HT1080 (cell line): ENCODE data around the gene HSBP1. TPM values are rescaled to one million over a fixed set of nuclear protein-coding genes. Genes with fewer than 3 reads are reported as not detected.

Experiments
- DNase-seq: peaks from one replicate; pipeline ENCODE4 v3.0.0-alpha.2; 2015; ENCODE audit warnings: low read depth
- polyA plus RNA-seq, 2 experiments: library from polyadenylated mRNA; depleted of rRNA; stranded (reverse); fragments of >200 nt; gene quantifications; 2 replicates each; pipeline ENCODE4 v1.2.3, GENCODE V29; 2015
- total RNA-seq: library from RNA; depleted of rRNA; stranded (reverse); fragments of >200 nt; shearing (Covaris generic); gene quantifications from 2 replicates; pipeline ENCODE4 v1.2.3, GENCODE V29; 2014; rRNA removed

HSBP1 gene
- 156 and 177 TPM in 2 replicates for total RNA-seq
- 23.9 and 70.8 TPM in 2 replicates for polyA plus RNA-seq (2015; cell fraction: cytosol; rRNA removed)
- polyA plus RNA-seq (2015; cell fraction: nucleus; rRNA removed): 19.0 and 27.4 TPM in 2 replicates

DNA sequence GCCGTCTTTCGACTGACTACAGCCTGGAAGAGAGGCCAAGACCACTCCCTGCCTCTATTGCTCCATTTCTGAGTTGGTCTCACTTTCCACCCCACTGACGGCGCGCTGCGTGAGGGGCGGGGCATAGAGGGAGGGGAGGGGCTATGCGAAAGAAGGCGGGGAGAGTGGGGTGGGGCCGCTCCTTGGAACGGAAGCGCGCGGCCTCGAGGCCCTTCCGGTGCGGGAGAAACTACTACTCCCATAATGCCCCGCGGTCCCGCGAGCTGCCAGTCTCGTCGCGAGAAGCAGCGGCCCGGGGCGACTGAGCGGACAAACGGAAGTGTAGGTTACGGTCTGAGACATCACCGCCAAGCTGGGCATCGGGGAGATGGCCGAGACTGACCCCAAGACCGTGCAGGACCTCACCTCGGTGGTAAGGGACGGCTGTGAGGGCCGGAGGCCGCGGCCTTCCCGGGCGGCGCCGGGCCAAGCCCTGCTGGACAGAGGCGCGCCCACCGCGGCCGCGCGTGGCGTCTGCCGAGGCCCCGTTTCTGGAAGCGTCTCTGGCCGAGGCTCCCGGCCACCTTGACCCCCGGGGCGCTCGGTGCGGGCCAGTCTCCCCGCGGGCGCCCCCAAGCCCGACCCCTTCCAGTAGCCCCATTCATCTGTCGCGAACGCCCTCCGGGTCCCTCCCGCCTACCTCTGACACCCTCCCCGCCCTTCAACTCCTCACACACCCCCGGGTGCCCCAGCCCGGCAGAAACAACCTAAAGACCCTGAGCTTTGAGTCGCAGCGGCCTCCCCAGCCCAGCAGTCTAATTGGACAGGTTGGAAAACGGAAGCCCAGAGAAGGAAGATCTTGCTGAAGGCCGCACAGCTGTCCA lies at the start of gene HSBP1:
TSS of gene HSBP1 (plus strand) at position 269 of the 863 bp plus-strand sequence. CDS start at position 368, 99 bp downstream.
- DNase-seq: peak; percentile 87

DNA sequence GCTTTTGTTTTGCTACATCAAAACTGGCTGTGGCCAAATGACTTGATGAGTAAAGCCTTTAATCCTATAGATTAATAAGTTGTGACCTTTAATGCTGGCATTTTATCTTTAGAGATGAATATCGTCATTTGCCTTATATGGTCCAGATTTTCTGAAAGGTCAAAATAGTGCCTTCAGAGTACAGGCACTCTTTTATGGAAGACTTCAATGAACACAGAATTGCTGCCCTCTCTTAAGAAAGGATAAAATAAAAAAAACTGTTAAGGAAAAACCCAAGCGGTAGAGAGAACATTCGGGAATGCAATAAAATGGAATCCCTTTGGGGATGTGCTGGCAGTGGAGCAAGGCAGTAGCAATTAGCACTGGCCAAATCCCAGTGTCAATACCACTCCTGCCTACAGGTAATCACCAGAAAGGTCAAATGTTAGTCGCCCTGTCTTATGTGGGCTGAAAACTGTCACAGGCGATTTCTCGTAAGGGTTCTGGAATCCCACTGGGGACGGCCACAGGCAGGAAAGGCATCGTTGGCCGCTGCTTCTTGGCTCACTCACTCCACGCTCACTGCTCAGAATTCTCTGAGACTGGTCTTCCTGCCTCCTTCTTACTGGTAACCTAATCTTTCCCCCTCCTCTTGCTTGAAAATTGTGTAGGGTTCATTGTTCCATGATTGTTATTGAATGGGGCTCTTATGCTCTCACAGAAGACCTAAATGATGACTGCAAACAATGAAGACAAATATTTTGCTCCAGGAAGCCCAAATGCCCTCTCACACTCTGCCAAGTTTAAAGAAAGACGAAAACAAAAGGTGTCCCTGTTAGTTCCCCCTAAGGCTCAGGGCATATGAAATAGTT lies 45.4 kb upstream of the HSBP1 start:
- DNase-seq: no peak

DNA sequence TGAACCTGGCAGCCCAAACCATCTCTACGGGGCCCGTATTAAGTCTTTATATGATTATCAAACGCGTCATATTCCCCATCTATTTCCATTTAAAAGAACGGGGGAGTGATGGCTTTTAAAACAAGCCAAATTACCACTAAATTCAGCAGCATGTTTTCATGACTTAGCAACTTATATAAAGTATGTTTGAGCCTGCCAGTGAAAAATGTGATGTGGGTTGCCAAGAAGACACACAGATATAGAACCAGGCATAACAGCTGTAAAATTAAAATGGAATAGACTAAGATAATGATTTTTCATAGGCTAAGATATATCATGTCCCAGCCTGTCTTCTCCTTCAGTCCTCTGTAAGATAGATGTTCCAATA lies 44.8 kb upstream of the HSBP1 start:
- no peak for DNase-seq

DNA sequence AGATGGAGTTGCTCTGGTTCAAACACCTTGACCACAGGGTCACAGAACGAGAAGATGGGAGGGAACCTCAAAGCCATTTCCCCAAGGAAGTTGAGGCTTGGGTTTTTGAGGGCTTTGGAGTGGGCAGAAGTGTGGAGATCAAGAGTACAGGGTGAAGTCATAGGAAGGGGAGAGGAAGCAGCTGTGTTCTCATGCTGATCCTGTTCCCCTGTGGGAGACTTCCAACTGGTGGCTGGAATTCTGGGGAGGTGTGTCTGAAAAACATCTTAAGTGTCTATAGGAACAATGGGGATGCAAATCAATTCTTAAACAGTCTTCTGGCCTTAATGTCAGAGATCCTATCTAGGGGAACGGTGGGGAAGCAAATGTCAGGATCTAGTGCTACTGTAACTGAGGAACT lies 38.8 kb upstream of the HSBP1 start:
- DNase-seq: no peak

DNA sequence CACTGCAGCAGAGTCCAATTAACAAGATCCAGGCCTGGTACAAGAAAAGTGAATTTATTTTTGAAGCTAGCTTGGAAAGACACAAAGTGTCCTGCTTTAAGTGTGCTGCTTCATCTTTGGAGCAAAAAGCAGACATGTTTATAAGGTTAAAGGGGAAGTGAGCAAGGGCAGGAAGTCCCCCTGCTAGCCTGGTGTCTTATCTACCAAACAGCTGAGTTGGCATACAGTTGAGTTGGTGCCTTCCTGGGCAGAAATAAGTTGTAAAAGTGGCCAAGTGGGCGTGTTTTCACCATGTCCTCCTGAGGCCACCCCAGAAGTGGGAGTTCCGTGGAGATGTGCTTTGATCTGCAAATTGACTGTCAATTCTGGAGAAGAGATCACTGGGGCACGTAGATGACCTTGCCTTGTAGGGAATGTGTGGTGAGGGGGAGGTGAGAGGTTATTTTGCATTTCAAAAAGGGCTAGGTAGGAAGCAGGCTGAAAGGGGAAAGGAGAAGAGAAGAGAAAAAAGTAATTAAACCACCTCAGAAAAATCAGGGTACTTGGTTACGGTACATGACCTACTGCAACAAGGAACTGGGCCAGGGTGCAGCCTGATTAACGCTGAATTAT lies 38.3 kb upstream of the HSBP1 start:
- DNase-seq: no peak

DNA sequence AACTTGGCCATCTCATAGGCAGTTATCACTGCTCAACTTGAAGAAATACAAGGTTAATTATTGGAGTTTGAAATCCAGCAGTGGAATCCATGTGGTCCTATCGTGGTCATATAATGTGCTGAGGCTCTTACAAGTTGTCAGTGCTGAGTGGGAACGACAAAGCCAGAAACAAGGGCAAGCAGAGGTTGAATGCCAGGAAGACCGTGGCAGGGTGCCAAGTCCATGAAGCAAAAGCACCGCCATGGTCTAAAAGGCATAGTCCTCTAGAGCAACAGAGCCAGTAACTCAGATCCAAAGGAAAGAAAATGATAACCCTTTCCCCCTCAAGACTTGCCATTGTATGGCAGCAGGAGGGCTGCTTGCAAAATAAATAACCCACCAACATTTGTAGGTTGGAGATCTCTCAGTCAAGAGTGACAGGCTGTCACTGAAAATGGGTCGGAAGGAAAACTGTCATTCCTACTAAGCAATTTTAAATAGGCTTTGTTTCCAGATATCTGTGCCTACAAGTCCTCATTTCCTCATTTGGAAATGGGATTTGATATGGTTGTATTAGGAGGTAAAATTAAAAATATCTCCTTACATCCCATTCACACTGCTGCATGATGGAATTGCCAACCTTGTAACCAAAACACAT lies 36.4 kb upstream of the HSBP1 start:
- DNase-seq: no peak

DNA sequence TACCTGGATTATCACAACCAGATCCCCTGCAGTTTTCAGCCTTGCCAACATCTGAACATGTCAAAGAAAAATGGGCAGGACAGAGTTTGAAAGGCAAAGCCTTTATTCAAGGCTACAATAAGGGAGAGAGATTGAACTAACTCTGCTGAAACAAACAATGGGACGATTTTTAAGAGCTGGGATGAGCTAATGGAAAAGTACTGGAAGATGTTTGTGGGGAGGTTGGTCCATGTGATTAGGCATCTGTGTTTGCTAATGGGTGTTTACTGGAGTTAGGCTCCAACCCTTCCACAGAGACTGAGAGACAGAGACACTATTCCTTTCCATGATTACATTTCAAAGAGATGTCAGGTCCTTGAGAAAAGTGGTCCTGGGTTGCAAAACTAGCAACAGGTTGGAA lies 35.0 kb upstream of the HSBP1 start:
- DNase-seq: no peak

DNA sequence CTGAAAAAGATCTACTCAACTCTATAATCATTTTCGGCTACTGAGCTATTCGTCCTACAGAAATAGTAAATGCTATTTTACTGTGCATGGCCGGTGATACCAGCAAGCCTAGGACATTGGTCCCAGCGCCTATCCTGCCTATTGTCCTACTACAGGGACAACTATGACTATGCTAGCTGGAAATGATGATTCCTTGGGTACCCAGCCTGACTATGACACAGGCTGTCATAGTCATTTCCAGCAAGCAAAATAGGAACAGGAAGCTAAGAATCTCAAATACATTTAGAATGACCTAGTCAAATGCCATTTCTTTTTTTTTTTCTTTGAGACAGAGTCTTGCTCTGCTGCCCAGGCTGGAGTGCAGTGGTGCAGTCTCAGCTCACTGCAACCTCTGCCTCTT lies 33.7 kb upstream of the HSBP1 start:
- no peak for DNase-seq

DNA sequence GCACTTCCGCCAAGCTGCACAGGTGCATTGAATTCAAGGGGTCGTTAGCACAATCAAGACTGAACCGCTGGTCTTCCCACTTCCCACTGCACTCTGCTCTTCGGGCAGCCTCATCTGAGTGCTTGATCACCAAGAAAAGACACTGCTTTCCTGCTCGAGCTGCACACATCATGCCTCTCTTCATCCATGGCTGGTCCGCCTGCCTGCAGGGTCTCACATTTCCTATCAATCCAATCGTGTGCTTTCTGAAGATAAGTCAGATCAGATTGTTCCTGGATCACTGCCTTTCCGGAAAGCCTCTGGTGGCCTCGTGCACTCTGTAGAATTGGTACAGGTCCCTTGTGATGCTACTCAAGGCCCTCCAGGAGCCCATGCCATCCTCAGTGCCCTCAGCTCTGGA lies 30.8 kb upstream of the HSBP1 start:
- no peak for DNase-seq

DNA sequence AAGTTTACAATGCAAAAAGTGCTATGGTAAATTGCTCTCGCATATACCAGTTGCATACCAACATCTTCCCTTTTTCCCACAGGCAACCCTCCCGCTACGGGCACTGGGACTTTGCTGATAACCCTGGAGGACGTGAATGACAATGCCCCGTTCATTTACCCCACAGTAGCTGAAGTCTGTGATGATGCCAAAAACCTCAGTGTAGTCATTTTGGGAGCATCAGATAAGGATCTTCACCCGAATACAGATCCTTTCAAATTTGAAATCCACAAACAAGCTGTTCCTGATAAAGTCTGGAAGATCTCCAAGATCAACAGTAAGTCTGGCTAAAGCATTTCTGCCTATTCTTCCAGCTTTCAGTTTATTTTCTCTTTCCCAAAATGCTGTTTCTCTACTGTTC lies 27.9 kb upstream of the HSBP1 start:
- no peak for DNase-seq

DNA sequence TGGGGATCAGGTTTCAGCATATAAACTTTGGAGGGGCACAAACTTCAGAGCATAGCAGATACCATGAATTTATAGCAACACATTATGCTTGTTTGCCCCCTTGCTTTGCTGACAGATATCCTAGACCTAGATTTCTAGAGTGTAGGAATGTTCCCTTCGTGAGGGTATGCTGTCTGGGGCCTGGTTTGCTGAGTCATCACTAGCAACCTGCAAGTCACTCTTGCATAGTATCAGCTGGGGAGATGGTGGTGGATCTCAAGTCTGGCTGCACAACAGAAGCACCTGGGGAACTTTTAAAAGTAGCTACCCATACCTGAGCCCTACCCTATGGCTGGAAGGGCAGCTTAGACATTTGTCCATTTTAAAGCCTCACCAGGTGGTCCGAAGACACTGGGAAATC lies 22.3 kb upstream of the HSBP1 start:
- DNase-seq: no peak

DNA sequence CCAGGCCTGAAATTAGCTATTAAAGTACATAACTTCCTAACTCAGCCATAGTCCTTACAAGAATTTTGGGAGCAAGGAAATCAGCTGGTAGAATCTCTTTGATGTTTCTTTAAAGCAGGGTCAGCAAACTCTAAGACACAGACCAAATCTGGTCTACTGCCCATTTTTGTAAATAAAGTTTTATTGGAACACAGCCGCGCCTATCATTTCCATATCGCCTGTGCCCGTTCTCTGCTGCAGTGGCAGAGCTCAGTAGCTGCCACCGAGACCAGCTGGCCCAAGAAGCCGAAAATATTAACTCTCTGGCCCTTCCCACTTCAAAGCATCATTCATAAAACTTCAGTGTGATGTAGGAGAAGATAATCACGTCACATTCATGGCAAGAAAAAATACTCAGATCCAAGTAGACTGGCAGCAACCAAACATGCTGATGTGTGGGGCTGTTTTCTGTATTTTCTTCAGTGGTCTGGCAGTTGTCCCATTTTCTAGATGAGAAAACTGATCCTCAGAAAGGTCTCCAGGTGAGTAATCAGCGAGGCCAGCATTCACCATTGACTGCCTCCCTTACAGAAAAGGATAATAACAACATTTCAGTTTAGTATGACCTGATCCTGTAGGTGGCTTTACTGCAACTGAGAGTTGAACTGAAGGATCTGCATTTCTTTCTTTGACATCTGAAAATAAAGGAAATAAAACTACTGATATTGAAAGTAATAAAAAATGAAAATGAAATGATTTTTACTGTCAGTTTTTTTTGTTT lies 18.0 kb upstream of the HSBP1 start:
- DNase-seq: no peak

DNA sequence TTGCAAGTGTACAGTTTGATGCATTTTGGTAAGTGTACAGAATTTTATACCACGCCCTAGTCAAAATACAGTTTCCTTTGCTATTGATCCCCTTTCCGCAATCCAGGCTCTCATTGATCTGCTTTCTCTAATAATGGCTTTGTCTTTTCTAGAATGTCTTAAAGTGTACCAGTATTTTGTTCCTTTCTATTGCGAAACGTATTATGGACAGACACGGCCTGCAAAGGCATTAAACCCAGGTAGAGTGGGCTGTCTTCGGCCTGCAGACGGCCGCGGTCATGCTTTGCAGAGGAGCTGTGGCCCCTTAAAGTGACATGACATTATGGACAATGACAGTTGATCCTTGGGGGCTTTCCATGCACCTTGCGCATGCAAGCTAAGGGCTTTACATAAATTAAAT lies 15.9 kb upstream of the HSBP1 start:
- no peak for DNase-seq

DNA sequence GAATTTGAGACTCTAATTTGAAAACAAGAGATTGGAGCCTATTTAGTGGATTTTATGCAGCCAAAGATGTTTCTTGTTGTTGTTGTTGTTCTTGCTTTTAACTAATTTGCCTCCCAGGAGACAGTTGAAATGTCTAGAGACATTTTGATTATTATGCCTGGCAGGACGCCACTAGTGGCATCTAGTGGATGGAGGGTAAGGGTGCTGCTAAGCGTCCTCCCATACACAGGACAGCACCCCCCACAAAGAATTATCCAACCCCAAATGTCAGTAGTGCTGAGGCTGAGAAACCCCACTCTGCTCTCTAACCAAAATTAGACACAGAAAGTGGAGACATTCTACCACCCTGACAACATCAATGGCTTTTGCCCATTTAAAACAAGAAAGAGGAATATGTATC lies 15.4 kb upstream of the HSBP1 start:
- DNase-seq: no peak

DNA sequence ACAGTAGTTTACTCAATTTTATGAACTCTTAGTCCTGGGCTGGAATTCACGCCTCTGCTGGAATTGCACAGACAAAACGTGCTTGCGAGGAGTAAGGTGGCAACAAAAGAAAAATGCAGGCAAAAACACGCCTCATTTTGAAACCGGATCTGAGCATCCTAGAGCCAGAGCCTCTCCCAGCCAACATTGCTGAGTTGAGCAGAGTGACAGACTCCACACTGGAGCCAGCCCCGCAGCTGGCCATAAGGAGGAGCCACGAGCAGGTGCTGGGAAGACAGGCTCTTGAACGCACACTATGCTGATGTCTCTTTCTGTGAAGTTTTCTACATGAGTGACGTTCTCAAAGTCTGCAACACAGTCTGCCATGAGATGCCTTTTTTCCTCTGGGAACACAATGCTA lies 14.6 kb upstream of the HSBP1 start:
- no peak for DNase-seq

DNA sequence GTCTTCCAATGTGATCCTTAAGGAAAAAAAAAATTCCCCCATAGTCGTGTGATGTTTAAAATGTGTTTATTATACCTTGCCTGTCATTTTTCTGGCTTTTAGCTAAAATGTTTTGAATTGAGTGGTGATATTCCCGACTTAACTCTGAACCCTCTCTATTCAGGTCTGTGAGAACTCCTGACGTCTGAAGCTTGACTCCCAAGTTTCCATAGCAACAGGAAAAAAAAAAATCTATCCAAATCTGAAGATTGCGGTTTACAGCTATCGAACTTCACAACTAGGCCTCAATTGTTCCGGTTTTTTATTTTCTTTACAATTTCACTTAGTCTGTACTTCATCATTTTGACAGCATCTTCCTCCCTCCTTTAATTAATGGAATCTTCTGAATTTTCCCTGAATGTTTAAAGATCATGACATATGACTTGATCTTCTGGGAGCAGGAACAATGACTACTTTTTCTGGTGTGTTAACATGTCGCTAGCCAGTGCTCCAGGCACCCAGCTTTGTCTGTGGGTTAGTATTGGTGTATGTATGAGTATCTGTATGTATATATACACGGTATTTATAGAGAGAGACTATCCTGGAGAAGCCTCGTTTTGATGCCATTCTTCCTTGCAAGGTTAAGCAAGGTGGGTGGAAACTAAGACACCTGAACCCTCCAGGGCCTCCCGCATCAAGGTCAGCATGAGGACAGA lies 12.8 kb upstream of the HSBP1 start:
- DNase-seq: no peak

DNA sequence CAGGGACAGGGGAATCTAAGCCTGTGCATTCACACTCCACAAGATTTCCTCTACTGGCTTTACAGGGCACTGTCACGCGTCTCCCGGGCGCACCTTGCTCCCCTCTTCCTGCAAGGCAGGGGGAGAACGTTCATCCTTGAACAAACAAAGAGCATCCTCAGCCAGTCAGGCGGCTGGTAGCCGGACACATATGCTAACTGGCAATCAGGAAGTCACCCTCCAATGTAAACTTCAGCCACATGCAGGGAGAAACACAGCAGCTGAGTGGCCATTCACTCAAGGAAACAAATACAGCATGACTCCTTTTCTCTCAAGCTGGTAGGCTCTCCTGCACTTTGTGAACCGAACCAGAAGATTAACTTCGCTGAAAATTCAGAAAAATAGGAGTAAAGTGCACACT lies 10.8 kb upstream of the HSBP1 start:
- DNase-seq: no peak

DNA sequence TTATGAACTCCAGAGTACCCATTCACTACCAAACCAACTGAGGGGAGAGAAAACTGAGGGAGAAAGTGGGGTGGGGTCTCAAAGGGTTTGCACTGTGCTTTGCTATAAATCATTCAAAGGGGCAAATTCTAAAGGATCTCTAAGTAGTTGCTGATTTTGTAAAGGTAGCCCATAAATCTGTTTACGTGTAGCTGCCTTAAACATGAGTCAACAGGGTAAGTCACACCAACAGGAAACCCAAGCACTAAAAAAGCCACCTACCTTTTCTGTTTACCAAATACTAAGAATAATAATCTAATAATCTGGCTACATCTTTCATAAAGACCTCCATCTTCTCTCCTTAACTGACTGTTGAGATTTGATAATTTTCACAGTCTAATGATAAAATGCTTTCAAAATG lies 8.4 kb upstream of the HSBP1 start:
- no peak for DNase-seq

DNA sequence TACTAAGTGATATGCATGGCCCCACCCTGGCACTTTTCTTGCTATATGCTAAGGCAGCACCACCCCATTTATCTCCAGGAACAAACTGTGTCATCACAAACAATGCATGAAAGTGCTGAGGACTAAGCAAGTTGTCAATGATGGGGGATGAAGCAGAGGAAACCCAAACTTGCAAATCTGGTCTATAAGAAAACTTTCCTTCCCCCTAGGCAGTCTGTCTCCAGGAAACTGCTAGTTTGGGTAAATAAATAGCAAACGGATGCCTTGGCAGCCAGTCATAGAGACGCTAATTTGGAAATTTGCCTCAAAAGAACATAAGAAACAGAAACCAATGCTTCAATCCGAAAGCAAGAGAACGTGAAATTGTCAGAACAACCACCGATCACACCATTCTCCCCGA lies 5.6 kb upstream of the HSBP1 start:
- peak; percentile 28 for DNase-seq

DNA sequence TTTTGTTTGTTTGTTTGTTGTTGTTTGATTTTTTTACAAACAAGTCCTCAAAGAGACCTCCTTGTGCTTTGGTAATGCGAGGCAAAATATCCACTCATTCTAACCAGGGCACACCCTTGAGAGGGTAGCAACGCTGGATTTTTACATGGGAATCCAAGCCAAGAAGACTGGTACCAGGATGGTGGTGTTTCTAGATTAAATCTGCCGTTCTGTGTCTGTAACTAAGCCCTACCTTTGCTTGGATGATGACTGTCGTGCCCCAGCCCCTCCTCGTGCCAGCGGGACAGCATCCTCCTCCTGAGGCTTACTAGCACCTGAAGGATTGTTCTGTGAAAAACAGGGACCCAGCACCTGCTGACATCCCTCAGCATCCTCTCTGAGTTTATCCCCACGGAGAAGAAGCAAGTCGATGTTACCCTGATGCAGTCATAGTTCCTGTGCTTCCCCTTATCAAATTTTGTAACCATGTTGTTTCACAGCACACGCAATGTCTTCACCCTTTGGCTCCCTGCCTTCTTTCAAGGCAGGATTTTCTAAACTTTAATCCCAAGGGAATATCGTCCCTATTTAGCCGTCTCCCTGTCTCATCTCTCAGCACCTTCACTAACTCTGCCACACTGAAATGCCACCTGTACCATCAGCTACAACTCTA lies 5.1 kb upstream of the HSBP1 start:
- no peak for DNase-seq
